Measurements from ENCODE around the gene MGST3. TPM values are rescaled to one million over a fixed set of nuclear protein-coding genes. Genes with fewer than 3 reads are reported as not detected.

MGST3 gene
- polyA plus RNA-seq, 1 of the 3 experiments (the other 2 are of a cell fraction), result 270 TPM

DNA sequence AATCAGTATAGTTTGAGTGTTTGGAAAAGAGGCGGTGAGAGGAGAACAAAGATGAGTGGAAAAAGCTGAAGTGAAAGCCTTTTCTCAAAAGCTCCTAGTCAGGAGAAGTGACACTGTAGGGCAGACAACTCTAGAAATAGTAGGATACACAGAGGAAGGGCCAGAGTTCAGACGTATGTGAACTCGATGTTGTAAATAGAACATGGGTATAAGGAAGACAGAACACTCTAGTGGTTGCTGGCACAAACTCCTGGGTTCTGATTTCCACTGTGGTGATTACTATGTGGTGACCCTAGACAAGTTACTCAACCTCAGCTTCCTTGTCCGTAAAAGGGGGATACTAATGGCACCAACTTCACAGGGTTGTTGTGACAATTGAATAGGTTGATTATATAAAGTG, 30.2 kb upstream of the MGST3 start:
- H3K27ac ChIP-seq (ENCODE audit: low read depth in 2 of 2, low read length in 1 of 2), result no peak overlapping the region
- no peak for DNase-seq
- TF ChIP-seq RAD21 (IDR thresholded peaks at IDR 0.05; ENCODE audit: low read length) (no peak), MEF2A (IDR thresholded peaks at IDR 0.05; ENCODE audit: borderline replicate concordance, low read depth) (no peak)
- no peaks in the 10 kb centered on the region for H3K9me3 ChIP-seq
- no peaks in the 10 kb centered on the region for H3K36me3 ChIP-seq (replicated peaks in 1 of 2; ENCODE audit: control insufficient read depth in 1 of 2, insufficient read depth in 2 of 2, low read length in 1 of 2)
- CTCF ChIA-PET, result interaction anchor here (0.6 to 8.0 kb wide), 19 partner anchors 8 to 878 kb away, joined by 3 to 55 read pairs (median 4); partner anchors contain the start of genes ALDH9A1 and MGST3
- H2AFZ ChIP-seq (ENCODE audit: low read depth), result no peak overlapping the region
- no peaks in the 10 kb centered on the region for H3K27me3 ChIP-seq (ENCODE audit: insufficient read depth)
- no peak overlapping the region for H3K9ac ChIP-seq
- H3F3A ChIP-seq (replicated peaks; ENCODE audit: insufficient read depth), result no peaks in the 10 kb centered on the region
- WGBS (ENCODE audit: low lambda C conversion rate), result 56% methylated on average over 4 of the region's 4 CpGs
- H4K20me1 ChIP-seq (ENCODE audit: insufficient read depth), result no peaks in the 10 kb centered on the region
- H3K4me3 ChIP-seq (ENCODE audit: low read depth in 2 of 2, low read length in 1 of 2), result no peak overlapping the region
- H3K79me2 ChIP-seq (ENCODE audit: insufficient read depth), result no peaks in the 10 kb centered on the region
- POLR2A ChIA-PET, result no interaction called here
- no peak overlapping the region for H3K4me2 ChIP-seq
- peaks cover 5% of the 10 kb centered on the region in 2 experiments; a peak in 3 of 4 replicates for H3K4me1 ChIP-seq (ENCODE audit: control insufficient read depth in 1 of 2, insufficient read depth in 2 of 2, low read depth in 1 of 2, low read length in 1 of 2)
- no peaks in the 10 kb centered on the region for H3K9me2 ChIP-seq

DNA sequence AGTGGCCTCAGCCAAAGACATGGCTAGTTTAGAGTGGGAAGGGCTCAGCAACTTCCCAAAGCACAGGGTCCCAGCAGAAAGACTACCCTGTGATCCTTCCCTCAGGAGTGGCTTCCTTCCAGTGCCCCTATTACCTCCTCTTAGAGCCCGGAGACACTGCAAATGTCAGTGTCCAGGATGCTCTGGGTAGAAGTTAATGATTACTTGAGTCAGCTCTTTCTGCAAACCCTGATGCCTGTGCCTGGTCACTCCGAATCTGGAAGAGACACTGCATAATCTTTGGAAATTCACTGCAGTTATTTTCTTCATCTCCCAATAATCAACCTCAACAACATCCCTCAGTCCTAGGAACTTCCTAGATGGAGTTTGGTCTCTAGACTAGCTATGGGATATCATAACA, 27.2 kb upstream of the MGST3 start:
- no peaks in the 10 kb centered on the region for H3K9me2 ChIP-seq
- no peaks in the 10 kb centered on the region for H3K79me2 ChIP-seq (ENCODE audit: insufficient read depth)
- H3K9me3 ChIP-seq, result no peaks in the 10 kb centered on the region
- H3K36me3 ChIP-seq (replicated peaks in 1 of 2; ENCODE audit: control insufficient read depth in 1 of 2, insufficient read depth in 2 of 2, low read length in 1 of 2), result no peaks in the 10 kb centered on the region
- H3K4me2 ChIP-seq, result no peak overlapping the region
- H2AFZ ChIP-seq (ENCODE audit: low read depth), result no peak overlapping the region
- TF ChIP-seq SIN3A (IDR thresholded peaks at IDR 0.05; ENCODE audit: borderline replicate concordance, low read depth, low read length) (no peak), RFX5 (IDR thresholded peaks at IDR 0.05; ENCODE audit: low read length) (no peak), MEF2A (IDR thresholded peaks at IDR 0.05; ENCODE audit: borderline replicate concordance, low read depth) (no peak), CHD2 (IDR thresholded peaks at IDR 0.05; ENCODE audit: low read length, partially characterized antibody) (no peak), MXI1 (IDR thresholded peaks at IDR 0.05; ENCODE audit: low read depth, low read length) (no peak), TAF1 (IDR thresholded peaks at IDR 0.05; ENCODE audit: borderline replicate concordance, low read depth, low read length) (no peak), ELF1 (IDR thresholded peaks at IDR 0.05) (no peak), EP300 (IDR thresholded peaks at IDR 0.05; ENCODE audit: borderline replicate concordance in 1 of 2, low read depth in 1 of 2, low read length in 1 of 2) (no peak), NFIC (IDR thresholded peaks at IDR 0.05; ENCODE audit: borderline replicate concordance) (no peak), TEAD4 (IDR thresholded peaks at IDR 0.05; ENCODE audit: borderline replicate concordance, insufficient read depth) (no peak), GATA2 (CRISPR knock-in tag; IDR thresholded peaks at IDR 0.05) (no peak), NRF1 (IDR thresholded peaks at IDR 0.05; ENCODE audit: low read depth, low read length) (no peak)
- TF ChIP-seq, protein P1, sequence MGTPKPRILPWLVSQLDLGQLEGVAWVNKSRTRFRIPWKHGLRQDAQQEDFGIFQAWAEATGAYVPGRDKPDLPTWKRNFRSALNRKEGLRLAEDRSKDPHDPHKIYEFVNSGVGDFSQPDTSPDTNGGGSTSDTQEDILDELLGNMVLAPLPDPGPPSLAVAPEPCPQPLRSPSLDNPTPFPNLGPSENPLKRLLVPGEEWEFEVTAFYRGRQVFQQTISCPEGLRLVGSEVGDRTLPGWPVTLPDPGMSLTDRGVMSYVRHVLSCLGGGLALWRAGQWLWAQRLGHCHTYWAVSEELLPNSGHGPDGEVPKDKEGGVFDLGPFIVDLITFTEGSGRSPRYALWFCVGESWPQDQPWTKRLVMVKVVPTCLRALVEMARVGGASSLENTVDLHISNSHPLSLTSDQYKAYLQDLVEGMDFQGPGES (IDR thresholded peaks at IDR 0.05; ENCODE audit: low read depth, low read length), result no peak
- TF ChIP-seq, protein P2, sequence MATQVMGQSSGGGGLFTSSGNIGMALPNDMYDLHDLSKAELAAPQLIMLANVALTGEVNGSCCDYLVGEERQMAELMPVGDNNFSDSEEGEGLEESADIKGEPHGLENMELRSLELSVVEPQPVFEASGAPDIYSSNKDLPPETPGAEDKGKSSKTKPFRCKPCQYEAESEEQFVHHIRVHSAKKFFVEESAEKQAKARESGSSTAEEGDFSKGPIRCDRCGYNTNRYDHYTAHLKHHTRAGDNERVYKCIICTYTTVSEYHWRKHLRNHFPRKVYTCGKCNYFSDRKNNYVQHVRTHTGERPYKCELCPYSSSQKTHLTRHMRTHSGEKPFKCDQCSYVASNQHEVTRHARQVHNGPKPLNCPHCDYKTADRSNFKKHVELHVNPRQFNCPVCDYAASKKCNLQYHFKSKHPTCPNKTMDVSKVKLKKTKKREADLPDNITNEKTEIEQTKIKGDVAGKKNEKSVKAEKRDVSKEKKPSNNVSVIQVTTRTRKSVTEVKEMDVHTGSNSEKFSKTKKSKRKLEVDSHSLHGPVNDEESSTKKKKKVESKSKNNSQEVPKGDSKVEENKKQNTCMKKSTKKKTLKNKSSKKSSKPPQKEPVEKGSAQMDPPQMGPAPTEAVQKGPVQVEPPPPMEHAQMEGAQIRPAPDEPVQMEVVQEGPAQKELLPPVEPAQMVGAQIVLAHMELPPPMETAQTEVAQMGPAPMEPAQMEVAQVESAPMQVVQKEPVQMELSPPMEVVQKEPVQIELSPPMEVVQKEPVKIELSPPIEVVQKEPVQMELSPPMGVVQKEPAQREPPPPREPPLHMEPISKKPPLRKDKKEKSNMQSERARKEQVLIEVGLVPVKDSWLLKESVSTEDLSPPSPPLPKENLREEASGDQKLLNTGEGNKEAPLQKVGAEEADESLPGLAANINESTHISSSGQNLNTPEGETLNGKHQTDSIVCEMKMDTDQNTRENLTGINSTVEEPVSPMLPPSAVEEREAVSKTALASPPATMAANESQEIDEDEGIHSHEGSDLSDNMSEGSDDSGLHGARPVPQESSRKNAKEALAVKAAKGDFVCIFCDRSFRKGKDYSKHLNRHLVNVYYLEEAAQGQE (IDR thresholded peaks at IDR 0.05; ENCODE audit: low read depth, low read length), result no peak
- TF ChIP-seq, protein P3, sequence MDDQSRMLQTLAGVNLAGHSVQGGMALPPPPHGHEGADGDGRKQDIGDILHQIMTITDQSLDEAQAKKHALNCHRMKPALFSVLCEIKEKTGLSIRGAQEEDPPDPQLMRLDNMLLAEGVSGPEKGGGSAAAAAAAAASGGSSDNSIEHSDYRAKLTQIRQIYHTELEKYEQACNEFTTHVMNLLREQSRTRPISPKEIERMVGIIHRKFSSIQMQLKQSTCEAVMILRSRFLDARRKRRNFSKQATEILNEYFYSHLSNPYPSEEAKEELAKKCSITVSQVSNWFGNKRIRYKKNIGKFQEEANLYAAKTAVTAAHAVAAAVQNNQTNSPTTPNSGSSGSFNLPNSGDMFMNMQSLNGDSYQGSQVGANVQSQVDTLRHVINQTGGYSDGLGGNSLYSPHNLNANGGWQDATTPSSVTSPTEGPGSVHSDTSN (IDR thresholded peaks at IDR 0.05), result no peak
- TF ChIP-seq, protein P4, sequence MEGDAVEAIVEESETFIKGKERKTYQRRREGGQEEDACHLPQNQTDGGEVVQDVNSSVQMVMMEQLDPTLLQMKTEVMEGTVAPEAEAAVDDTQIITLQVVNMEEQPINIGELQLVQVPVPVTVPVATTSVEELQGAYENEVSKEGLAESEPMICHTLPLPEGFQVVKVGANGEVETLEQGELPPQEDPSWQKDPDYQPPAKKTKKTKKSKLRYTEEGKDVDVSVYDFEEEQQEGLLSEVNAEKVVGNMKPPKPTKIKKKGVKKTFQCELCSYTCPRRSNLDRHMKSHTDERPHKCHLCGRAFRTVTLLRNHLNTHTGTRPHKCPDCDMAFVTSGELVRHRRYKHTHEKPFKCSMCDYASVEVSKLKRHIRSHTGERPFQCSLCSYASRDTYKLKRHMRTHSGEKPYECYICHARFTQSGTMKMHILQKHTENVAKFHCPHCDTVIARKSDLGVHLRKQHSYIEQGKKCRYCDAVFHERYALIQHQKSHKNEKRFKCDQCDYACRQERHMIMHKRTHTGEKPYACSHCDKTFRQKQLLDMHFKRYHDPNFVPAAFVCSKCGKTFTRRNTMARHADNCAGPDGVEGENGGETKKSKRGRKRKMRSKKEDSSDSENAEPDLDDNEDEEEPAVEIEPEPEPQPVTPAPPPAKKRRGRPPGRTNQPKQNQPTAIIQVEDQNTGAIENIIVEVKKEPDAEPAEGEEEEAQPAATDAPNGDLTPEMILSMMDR (IDR thresholded peaks at IDR 0.05), result no peak
- H4K20me1 ChIP-seq (ENCODE audit: insufficient read depth), result no peaks in the 10 kb centered on the region
- H3K9ac ChIP-seq, result no peak overlapping the region
- 51% methylated on average over 2 of the region's 2 CpGs for WGBS (ENCODE audit: low lambda C conversion rate)
- no peak overlapping the region for H3K4me3 ChIP-seq (ENCODE audit: low read depth in 2 of 2, low read length in 1 of 2)
- no peak for DNase-seq
- POLR2A ChIA-PET, result no interaction called here
- 0 out of 4 replicates have a peak, but pooled peaks cover 0 to under 1% of the 10 kb centered on the region in 2 experiments for H3K4me1 ChIP-seq (ENCODE audit: control insufficient read depth in 1 of 2, insufficient read depth in 2 of 2, low read depth in 1 of 2, low read length in 1 of 2)
- H3K27ac ChIP-seq (ENCODE audit: low read depth in 2 of 2, low read length in 1 of 2), result no peak overlapping the region
- no peaks in the 10 kb centered on the region for H3F3A ChIP-seq (replicated peaks; ENCODE audit: insufficient read depth)
- H3K27me3 ChIP-seq (ENCODE audit: insufficient read depth), result no peaks in the 10 kb centered on the region
- CTCF ChIA-PET, result interaction anchor here (0.6 to 8.0 kb wide), 6 partner anchors 11 to 321 kb away, joined by 3 to 55 read pairs (median 3); no protein-coding TSS in a partner anchor
